HFFc6 (cell line): Measurements from ENCODE around the gene HECTD4. TPM values are rescaled to one million over a fixed set of nuclear protein-coding genes. Genes with fewer than 3 reads are reported as not detected.
A peak's percentile ranks its signal among the peaks of the same experiment; 100 is the strongest.
"Not testable (repeated sequence)": the region's sequence is repeated elsewhere in the genome, so short reads cannot be mapped to it uniquely, and the experiment has no call there.

ENCODE experiments used
- DNase-seq: peaks from one replicate; pipeline ENCODE4 v3.0.0-alpha.2; 2018
- H3K27ac Mint-ChIP-seq: 2 replicates; pipeline ENCODE4 v1.8.0; 2020; ENCODE audit warnings: mild to moderate bottlenecking, mixed read lengths
- H3K27me3 Mint-ChIP-seq: 2 replicates; pipeline ENCODE4 v1.8.0; 2021; ENCODE audit warnings: mild to moderate bottlenecking, moderate library complexity, mixed read lengths; ENCODE audit not compliant: insufficient read depth
- H3K36me3 Mint-ChIP-seq: 2 replicates; pipeline ENCODE4 v1.8.0; 2021; ENCODE audit warnings: low read depth, mixed read lengths
- H3K4me1 Mint-ChIP-seq: 2 replicates; pipeline ENCODE4 v1.8.0; 2020; ENCODE audit warnings: low read depth, mixed read lengths
- H3K4me3 Mint-ChIP-seq: 2 replicates; pipeline ENCODE4 v1.8.0; 2020; ENCODE audit warnings: mild to moderate bottlenecking, moderate library complexity, mixed read lengths
- H3K9me3 Mint-ChIP-seq: 2 replicates; pipeline ENCODE4 v1.8.0; 2020; ENCODE audit warnings: mild to moderate bottlenecking, mixed read lengths
- total RNA-seq, 6 experiments: library from RNA; stranded (reverse); fragmentation: NEBNext Ultra II Directional; extraction: Animal tissue kit (Norgen Biotek cat#: 25700); gene quantifications; 2 replicates in 1 of 6; 3 replicates in 5 of 6; pipeline ENCODE4 v1.2.3, GENCODE V29; 2021
- TF ChIP-seq, protein P1 (sequence below): fragments of 200-600 bp; sonication (generic); IDR thresholded peaks from 2 replicates; pipeline ENCODE4 v1.5.0; 2021; ENCODE audit warnings: antibody characterized with exemption, mild to moderate bottlenecking

HECTD4 gene
- total RNA-seq, 6 experiments from 2014 or later, result 15.7 to 22.5 (median 18.5) TPM

DNA sequence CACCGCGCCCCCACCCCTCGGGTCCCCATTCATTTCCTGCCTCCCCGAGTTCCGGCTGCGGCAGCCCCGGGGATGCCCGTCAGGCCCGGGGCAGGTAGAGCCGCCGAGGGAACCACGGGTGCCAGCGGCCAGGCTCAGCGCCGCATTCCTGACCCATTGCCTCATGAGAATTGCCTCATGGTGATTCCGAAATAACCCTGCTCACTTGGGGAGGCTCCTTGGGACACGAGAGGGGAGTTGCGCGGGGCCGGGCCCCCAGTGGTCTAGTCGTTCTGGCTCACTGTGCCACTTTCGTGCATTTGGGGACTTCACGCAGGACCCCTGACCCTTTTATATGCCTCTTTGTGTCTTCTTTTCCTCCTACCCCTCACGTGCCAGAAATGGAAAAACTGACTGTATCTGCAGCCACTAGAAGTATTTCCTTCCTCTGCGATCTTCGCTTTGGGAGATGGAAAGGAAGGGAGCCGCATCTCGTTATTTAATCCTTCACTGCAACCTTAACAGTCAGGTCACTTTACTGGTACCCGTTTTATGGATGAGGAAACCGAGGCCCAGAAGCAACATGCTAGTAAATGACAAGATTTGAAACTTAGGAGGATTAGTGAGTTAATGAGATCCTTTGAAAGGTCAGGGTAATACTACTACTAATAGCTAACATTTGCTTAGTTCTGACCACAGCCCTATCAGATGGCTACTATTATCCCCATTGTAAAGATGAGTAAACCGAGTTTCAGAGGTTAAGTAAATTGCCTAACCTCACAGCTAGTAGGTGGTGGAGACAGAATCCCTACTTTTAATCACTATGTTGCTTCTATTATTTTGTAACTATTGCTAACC lies 37.3 kb upstream of the HECTD4 start:
- peak; percentile 80 for DNase-seq
- peak overlapping the region; percentile 98 for H3K4me3 Mint-ChIP-seq
- H3K4me1 Mint-ChIP-seq, result peaks cover 34% of the 10 kb centered on the region
- TF ChIP-seq, protein P1, sequence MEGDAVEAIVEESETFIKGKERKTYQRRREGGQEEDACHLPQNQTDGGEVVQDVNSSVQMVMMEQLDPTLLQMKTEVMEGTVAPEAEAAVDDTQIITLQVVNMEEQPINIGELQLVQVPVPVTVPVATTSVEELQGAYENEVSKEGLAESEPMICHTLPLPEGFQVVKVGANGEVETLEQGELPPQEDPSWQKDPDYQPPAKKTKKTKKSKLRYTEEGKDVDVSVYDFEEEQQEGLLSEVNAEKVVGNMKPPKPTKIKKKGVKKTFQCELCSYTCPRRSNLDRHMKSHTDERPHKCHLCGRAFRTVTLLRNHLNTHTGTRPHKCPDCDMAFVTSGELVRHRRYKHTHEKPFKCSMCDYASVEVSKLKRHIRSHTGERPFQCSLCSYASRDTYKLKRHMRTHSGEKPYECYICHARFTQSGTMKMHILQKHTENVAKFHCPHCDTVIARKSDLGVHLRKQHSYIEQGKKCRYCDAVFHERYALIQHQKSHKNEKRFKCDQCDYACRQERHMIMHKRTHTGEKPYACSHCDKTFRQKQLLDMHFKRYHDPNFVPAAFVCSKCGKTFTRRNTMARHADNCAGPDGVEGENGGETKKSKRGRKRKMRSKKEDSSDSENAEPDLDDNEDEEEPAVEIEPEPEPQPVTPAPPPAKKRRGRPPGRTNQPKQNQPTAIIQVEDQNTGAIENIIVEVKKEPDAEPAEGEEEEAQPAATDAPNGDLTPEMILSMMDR, result peak; percentile 57; the same call in 1 of the 2 replicates
- peaks cover 12% of the 10 kb centered on the region; the same call in 1 of the 2 replicates for H3K36me3 Mint-ChIP-seq
- H3K9me3 Mint-ChIP-seq, result no peaks in the 10 kb centered on the region
- H3K27ac Mint-ChIP-seq, result peak overlapping the region; percentile 99
- peaks cover 2% of the 10 kb centered on the region; the same call in 1 of the 2 replicates for H3K27me3 Mint-ChIP-seq

DNA sequence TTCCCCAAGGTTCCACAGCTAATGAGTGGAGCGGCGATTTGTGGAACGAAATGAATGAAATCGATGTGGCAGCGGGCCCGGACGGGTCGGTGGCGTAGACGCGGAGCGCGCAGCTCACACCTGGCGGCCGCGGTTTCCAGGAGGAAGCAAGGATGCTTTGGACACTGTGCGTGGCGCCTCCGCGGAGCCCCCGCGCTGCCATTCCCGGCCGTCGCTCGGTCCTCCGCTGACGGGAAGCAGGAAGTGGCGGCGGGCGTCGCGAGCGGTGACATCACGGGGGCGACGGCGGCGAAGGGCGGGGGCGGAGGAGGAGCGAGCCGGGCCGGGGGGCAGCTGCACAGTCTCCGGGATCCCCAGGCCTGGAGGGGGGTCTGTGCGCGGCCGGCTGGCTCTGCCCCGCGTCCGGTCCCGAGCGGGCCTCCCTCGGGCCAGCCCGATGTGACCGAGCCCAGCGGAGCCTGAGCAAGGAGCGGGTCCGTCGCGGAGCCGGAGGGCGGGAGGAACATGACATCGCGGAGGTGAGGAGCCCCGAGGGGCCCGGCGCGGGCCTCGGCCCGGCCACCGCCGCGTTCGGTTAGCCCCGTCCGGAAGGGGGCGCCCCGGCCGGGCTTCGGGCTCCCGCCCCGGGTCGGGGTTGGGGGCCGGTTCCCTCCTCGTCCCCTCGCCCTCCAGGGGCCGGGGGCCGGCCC lies 36.5 kb upstream of the HECTD4 start, which contains the start of gene PTPN11:
Gene PTPN11, plus strand, starts transcription at position 340 of the 689 bp plus-strand sequence. Its CDS starts 165 bp downstream, at position 505.
- Mint-ChIP-seq H3K36me3 (peaks cover 12% of the 10 kb centered on the region; the same call in 1 of the 2 replicates), H3K9me3 (no peaks in the 10 kb centered on the region), H3K4me1 (peaks cover 32% of the 10 kb centered on the region), H3K4me3 (peak within 1 kb of the TSS; percentile 98), H3K27ac (peak within 1 kb of the TSS; percentile 99), H3K27me3 (no peaks in the 10 kb centered on the region)
- TF ChIP-seq, protein P1, result peak; percentile 85
- DNase-seq, result peak; percentile 71

DNA sequence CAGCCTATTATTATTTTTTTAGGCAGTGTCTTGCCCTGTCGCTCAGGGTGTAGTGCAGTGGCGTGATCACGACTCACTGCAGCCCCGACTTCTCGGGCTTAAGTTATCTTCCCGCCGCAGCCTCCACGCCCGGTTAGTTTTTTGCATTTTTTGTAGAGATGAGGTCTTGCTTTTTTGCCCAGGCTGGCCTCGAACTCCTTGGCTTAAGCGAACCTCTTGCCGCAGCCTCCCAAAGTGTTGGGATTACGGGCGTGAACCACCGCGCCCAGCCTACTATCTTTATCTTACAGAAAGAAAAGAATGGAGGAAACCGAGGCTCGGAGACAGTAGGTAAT lies 36.0 kb upstream of the HECTD4 start:
- peaks cover 12% of the 10 kb centered on the region; the same call in 1 of the 2 replicates for H3K36me3 Mint-ChIP-seq
- no peaks in the 10 kb centered on the region for H3K9me3 Mint-ChIP-seq
- TF ChIP-seq, protein P1, result no peak
- H3K4me3 Mint-ChIP-seq, result peak overlapping the region; percentile 92
- no peaks in the 10 kb centered on the region for H3K27me3 Mint-ChIP-seq
- H3K4me1 Mint-ChIP-seq, result peaks cover 33% of the 10 kb centered on the region
- no peak for DNase-seq
- peak overlapping the region; percentile 91 for H3K27ac Mint-ChIP-seq

DNA sequence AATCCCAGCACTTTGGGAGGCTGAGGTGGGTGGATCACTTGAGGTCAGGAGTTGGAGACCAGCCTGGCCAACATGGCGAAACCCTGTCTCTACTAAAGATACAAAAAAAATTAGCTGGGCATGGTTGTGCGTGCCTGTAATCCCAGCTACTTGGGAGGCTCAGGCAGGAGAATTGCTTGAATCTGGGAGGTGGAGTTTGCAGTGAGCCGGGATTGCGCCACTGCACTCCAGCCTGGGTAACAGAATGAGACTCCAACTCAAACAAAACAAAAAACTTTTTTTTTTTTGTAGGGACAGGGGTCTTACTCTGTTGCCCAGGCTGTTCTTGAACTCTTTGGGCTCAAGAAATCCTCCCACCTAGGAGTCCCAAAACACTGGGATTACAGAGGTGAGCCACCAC lies 33.2 kb upstream of the HECTD4 start:
- not testable (repeated sequence) for H3K4me3 Mint-ChIP-seq, DNase-seq, H3K27me3 Mint-ChIP-seq, H3K36me3 Mint-ChIP-seq, H3K9me3 Mint-ChIP-seq, H3K27ac Mint-ChIP-seq
- H3K4me1 Mint-ChIP-seq, result peaks cover 17% of the 10 kb centered on the region

DNA sequence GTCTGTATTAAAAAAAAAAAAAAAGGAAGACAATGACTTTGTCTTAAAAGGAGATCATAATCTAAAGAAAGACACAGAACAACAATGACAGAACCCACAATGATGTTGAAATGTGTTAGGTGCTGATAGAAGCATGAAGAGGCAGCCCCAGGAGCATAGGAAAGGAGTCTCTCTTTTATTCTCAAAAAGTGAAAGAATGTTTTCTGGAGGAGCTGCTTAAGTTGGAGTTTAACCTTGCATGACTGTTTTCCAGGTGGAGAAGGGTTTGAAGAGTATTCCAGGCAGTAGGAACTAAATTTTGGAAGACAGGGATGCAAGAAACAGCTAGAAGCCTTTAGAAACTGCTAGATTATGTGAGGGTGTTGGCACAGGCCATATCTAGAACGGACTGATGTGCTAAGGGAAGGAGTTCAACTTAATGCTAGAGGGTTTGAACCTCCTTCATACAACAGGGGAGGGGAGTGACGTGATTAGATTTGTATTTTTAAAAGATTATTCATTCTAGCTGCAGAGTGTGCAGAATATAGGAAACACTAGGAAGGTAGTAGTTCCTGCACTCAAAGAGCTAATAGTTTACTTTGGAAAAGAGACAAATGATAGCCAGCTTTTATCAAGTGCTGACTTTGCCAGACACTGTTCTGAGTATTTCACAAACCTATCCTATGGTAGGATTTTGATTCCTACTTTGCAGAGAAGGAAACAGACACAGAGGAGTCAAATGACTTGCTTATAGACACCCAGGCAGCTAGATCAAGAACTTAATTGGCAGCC lies 31.8 kb upstream of the HECTD4 start:
- Mint-ChIP-seq H3K36me3 (peaks cover 7% of the 10 kb centered on the region), H3K9me3 (peaks cover 7% of the 10 kb centered on the region; the same call in 1 of the 2 replicates), H3K4me1 (peaks cover 15% of the 10 kb centered on the region), H3K27me3 (peaks cover 3% of the 10 kb centered on the region), H3K27ac (no peak overlapping the region), H3K4me3 (no peak overlapping the region)
- no peak for DNase-seq
- TF ChIP-seq, protein P1, result no peak
